ACHN (cell line): ENCODE results near the gene TRIP12.
"Not testable (repeated sequence)": the region's sequence is repeated elsewhere in the genome, so short reads cannot be mapped to it uniquely, and the experiment has no call there.

Experiments used
- DNase-seq: peaks from one replicate; pipeline ENCODE4 v3.0.0-alpha.2; 2015
- in situ Hi-C: cut with HindIII; loops from 2 replicates; pipeline ENCODE4 v1.10.0; 2017; ENCODE audit warnings: low sequenced_read_pairs, low pct_ligation_motif_present, low pct_unique_long_range_greater_than_20kb

TRIP12 gene

GRCh38 chr2:229922449-229923386 is 909 bp upstream of the TRIP12 start, which contains the start of gene FBXO36:
Gene FBXO36, plus strand, starts transcription at chr2:229922503. Its CDS starts 11 bp downstream, at chr2:229922514.
- in situ Hi-C loops, result no loop called here
- DNase-seq, result peak; percentile 76

GRCh38 chr2:229921101-229921891 is 513 bp downstream of the TRIP12 start:
- peak; percentile 81 for DNase-seq
- in situ Hi-C loops, result no loop called here

DNA sequence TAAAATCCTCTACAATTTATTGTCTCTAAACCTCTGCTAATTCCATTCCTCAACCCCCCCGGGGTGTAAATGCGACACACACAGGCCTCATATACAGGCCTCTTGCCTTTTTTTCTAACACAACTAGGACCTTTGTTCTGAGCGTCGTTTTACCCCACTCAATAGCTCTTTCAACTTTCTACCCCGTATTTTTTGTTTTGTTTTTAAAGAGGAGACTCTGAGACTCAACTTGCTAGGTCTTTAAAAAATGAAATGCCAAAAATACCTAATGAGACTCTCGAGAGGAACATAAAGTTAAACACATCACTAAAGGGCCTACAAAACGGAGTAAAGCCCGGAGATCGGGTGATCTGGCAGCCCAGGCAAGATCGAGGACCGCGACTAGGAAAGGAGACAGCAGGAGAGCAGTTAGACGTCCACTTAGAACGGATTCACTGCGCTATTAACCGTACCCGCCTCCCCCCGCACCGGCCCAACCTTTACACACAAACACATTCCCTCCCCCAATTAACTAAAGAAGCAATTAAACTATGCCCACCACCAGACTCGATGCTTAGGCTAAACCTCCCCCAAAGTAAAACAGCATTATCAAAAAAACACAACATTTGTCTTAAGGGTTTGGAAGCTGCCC is 1.7 kb downstream of the TRIP12 start:
- peak; percentile 28 for DNase-seq
- in situ Hi-C loops, result no loop called here

DNA sequence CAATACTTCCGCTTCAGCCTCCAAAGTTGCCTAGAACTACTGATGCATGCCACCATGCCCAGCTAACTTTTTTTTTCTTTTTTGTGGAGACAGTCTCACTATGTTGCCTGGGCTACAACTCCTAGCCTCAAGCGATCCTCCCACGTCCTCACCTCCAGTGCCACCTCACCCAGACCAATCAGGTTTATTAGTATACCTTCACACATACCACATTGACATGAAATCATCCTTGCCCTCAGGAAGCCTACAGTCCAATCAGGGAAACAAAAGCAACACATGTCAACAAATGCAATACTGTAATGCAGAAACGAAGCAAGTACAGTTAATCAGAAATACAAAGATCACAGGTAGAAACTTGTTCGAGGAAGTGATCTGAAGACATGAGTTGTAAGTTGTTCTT is 4.0 kb downstream of the TRIP12 start:
- in situ Hi-C loops, result no loop called here
- DNase-seq, result no peak

GRCh38 chr2:229914171-229914570 is 7.6 kb downstream of the TRIP12 start:
- no peak for DNase-seq
- in situ Hi-C loops, result no loop called here

DNA sequence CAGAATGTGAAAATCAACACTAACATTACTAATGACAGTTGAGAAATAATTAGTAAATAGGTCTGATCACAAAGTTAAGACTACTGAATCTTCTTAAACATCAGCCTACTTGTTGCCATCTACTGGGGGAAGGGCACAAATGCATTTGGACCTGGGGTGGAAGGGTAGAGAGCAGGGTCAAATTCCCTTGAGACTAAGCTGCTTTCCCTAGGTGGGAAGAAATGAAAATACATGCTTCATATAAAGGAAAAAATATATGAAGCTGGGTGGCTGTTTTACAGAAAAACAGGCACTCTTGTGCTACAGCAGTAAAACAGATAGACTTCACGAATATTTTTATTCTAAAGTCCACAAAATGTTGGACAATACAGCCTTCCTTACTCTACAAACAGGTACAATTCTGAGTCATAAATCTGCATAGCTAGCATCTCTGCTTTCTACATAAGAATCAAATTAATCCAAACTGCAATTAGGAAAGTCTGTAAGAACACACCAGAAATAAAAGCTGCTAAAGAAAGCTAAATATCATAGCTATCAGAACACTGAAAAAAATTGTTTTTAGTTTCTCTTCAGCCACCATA is 10.9 kb downstream of the TRIP12 start:
- in situ Hi-C loops, result no loop called here
- DNase-seq, result peak; percentile 54

DNA sequence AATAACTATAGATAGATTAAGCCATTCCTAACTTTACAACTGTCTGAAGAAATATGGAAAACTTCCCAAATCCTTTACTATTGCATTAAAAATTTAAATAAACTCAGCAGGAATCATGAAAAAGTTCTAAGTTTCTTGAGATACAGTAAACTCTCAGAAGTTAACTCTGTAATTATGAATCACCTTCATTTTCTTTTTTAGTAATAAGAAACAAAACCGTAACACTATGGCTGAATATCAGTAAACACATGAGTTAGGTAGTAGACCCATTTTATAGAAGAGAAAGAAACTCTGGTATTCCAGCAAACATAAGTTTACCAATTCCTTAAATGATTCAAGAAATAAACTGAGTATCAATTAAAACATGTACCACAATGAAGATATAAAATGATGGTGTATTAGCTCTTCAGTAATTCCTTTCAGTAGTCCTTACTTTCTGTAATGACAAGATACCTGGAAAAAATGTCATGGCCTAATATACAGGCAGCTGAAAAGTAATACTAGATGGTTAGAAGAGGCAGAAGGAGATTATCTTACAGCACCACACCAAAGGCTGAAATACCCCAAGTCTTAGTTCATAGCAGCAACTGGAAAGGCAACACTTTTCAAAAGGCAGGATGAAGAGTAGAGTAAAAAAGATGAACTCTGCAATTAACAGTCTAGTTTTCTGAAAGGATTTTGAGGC is 11.5 kb downstream of the TRIP12 start:
- no peak for DNase-seq
- in situ Hi-C loops, result no loop called here

DNA sequence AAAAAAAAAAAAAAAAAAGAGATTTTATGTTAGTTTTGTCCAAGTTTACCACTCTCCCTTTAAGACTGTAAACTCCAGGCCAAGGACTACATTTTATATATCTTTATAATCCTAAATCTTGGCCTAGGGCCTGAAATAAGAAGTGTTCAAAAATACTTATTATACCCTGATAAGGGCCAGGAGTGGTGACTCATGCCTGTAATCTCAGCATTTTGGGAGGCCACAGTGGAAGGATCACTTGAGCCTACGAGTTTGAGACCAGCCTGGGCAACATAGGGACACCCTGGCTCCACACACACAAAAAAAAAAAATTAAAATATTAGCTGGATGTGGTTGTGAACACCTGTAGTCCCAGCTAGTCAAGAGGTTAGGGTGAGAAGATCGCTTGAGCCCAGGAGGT is 12.7 kb downstream of the TRIP12 start:
- DNase-seq, result no peak
- in situ Hi-C loops, result no loop called here

- in situ Hi-C loops, result no loop called here
- DNase-seq, result no peak
These were observed 16.2 kb downstream of the TRIP12 start for GRCh38 chr2:229905601-229906000.

DNA sequence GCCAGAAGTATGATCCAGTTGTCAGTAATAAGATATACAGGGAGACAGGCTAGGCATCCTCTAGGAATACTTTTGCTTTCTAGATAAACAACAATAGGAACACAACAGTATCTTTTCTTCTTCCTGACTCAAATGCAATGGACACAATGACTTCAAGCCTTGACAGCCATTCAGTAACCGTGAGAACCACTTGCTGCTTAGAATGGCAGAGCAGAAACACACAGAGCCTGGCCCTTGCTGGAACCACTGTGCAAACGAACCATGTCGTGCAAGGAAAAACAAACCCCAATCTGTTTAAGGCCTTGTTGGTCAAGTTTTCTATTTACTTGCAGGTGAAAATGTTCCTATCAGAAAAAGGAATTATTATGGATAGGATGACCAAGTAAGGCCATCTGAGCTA is 18.8 kb downstream of the TRIP12 start:
- in situ Hi-C loops, result no loop called here

DNA sequence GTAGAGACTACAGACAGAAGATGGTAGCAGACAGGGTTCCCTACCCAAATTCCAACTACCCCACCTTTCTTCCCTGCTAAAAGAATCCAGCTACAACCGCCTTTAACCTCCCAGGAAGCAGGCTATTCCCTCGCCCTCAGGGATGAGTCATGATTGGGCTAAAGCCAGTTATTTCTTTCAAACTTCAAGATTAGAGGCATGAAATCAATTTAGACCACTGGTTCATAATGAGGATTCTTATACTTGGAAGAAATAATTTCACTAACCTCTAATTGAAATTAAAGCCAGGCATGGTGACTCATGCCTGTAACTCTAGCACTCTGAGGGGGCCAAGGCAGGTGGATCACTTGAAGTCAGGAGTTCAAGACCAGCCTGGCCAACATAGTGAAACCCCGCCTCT is 20.0 kb downstream of the TRIP12 start:
- DNase-seq, result peak; percentile 79

More for the DNA sequence above, 18.8 kb downstream of the TRIP12 start:
- no peak for DNase-seq

GRCh38 chr2:229900514-229900913 is 21.3 kb downstream of the TRIP12 start:
- DNase-seq, in situ Hi-C loops: not testable (repeated sequence)

More for the DNA sequence above, 20.0 kb downstream of the TRIP12 start:
- in situ Hi-C loops, result no loop called here

DNA sequence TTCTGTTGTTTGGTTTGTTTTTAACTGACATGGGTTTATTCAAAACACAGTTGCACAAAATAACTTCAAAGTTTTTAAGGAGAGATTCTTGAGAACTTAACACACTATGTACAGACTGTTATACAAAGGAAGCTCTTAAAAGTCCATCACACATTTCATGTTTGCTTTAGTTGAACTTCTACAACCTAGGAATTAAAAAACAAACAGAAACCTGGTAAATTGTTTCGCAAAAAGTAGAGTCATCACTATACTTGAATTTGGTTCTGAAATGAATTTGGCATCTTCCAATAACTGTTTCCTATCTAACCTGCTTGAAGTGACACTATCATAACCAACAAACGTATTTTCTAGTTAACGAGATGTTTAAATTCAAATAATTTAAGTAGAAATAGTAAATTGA is 21.8 kb downstream of the TRIP12 start:
- in situ Hi-C loops, result no loop called here
- DNase-seq, result no peak

DNA sequence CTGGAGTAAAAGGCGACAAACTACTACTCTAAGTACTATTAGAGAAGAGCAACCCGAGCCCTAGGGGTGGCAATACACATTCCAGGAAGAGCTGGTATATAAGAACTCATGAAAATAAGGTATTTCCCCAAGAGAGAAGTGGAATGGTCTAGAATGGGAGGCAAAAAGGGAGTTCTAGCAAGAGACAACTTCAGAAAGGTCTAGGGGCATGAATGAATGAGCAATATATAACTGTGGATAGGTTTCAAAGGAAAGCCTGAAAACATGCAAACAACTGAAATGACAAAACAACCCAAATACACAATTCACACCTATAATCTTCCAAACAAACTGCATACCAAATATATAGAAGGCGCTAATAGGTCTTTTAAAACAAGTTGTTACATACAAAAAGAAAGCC is 22.2 kb downstream of the TRIP12 start:
- in situ Hi-C loops, result no loop called here
- DNase-seq, result no peak

DNA sequence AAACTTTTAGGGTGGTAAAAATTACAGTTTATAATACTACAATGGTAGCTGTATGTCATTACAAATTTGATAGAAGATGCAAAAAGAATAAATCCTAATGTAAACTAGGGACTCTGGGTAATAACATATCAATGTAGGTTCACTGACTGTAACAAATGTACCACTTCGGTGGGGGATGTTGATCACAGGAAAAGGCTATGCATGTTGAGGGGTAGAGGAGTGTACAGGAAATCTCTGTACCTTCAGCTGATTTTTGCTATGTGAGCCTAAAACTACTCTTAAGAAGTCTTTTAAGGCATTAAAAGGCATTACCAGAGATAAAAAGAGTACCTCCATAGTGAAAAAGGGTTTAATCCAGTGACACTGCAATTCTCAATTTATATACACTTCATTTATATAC is 25.0 kb downstream of the TRIP12 start:
- no peak for DNase-seq
- in situ Hi-C loops, result no loop called here

GRCh38 chr2:229889023-229889422 is 32.8 kb downstream of the TRIP12 start:
- in situ Hi-C loops, result no loop called here
- DNase-seq, result no peak

GRCh38 chr2:229888031-229888430 is 33.8 kb downstream of the TRIP12 start:
- in situ Hi-C loops, result no loop called here
- no peak for DNase-seq

DNA sequence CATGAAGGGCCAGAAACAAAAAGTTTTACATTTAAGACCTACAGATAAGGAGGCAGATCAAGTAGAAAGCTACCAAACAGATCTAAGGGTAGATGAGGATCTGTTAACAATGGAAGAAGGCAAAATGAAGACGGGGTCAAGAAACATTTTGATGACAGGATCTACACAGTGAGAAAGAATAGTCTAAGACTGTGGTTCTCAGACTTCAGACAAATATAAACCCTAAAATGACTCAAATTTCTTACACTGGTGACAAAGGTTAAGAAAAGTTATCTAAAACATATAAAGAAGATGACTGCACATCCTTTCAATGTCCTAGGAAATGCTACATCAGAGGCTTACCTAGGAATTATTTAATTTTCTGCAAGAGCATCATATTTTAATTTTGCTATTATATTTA is 34.4 kb downstream of the TRIP12 start:
- DNase-seq, result no peak
- in situ Hi-C loops, result no loop called here
